Stimulated activated naive CD8-positive, alpha-beta T cell treated with anti-CD3 and anti-CD28 coated beads, Interleukin-15, Interleukin-2, amounts not matched to agents 100 U/mL and 50 U/mL, for 24 hours (primary cell): ENCODE measurements around the gene LCN12.

ENCODE experiments used
- ATAC-seq: fragments of 150-1000 bp; cut with Tn5 transposase; one replicate; pipeline ENCODE4 v1.10.0; 2021
- DNase-seq: peaks from one replicate; pipeline ENCODE4 v3.0.0; 2021

LCN12 gene

GRCh38 chr9:136927343-136928271, 24.5 kb upstream of the LCN12 start:
- ATAC-seq (no peak), DNase-seq (no peak)

DNA sequence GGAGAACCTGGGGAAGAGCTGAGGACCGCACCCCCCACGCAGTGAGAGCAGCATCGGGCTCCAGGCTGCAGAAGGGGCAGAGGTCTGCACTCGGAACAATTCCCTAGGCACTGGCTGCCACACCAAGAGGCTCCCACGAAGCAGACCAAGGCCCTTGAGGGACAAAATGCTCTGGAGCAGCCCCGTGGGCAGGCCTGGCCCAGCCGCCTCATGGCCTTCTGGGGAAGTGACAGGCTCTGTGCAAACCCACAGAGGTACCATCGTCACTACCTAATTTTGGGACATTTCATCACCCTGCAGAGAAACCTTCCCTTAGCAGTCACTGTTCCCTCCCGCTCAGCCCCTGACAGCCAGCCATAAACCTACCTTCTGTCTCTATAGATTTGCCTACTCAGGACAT, 23.5 kb upstream of the LCN12 start:
- DNase-seq = no peak
- no peak for ATAC-seq

- no peak for DNase-seq
- ATAC-seq = no peak
Observed at GRCh38 chr9:136930014-136930413, 22.1 kb upstream of the LCN12 start.

DNA sequence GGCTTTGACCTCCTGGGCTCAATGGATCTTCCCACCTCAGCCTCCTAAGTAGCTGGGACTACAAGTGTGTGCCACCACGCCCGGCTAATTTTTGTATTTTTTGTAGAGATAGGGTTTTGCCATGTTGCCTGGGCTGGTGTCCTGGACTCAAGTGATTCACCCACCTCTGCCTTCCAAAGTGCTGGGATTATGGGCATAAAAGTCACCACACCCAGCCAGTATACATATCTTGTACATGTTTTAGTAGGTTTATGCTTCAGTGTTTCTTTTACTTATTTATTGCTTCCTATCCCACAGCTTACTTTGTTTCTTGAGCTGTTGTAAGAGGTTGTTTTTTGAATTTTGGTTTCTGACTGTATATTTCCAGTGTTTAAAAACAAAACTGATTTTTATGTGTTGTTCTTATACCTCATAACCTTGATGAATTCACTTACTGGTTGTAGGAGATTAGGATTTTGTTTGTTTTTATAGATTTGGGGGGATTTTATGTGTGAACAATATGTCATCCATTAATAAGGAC, 20.4 kb upstream of the LCN12 start:
- ATAC-seq = no peak
- no peak for DNase-seq

GRCh38 chr9:136934277-136934676, 17.8 kb upstream of the LCN12 start:
- no peak for ATAC-seq
- DNase-seq = no peak

- no peak for DNase-seq
Observed at GRCh38 chr9:136935651-136936050, 16.4 kb upstream of the LCN12 start.

DNA sequence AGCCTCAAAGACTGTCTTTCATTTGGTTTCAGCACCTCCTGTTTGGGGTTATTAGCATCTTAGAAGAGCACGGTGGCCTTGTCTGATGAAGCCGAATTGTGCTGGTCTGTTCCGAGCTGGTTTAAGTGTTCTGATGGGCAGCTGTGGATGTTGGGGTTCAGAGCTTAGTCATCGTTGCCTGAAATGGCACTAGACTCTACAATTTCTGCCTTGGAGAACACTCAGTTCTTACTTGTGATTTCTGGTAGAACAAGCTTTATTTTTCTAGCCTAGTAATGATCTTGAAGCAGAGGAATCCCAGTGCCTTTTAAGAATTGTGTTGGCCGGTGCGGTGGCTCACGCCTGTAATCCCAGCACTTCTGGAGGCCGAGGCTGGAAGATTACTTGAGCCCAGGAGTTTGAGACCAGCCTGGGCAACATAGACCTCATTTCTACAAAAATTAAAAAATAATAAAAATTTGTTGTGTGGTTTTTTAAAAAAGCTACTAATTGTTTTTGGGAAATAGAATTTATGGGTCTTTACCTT, 15.4 kb upstream of the LCN12 start:
- ATAC-seq (no peak), DNase-seq (no peak)

More at GRCh38 chr9:136935651-136936050, 16.4 kb upstream of the LCN12 start:
- ATAC-seq = no peak

GRCh38 chr9:136937186-136938001, 14.7 kb upstream of the LCN12 start:
- ATAC-seq (no peak), DNase-seq (no peak)

GRCh38 chr9:136939431-136939995, 12.6 kb upstream of the LCN12 start:
- no peak for ATAC-seq
- no peak for DNase-seq

DNA sequence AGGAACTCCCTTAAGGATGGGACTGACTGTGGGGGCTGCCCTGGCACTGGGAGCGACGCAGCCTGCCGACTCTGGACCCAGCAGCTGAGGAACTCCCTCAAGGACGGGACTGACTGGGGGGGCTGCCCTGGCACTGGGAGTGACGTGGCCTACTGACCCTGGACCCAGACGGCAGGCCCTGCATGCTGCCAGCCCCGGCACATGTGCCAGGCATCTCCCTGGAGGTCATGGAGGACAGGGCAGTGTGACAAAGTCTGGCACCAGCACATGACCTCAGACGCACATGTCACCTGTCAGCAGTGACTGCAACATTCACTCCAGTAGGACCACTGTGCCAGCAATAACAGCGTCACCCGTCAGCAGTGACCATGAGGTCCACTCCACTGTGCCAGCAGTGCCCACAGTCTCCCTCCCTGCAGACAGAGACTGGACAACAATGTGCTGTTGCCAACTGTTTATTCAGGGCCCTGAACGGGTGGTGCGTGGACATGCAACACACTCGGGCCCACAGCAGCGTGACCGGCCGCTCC, 12.0 kb upstream of the LCN12 start:
- DNase-seq (no peak), ATAC-seq (no peak)

- DNase-seq (no peak), ATAC-seq (no peak)
Observed at GRCh38 chr9:136940526-136941230, 11.4 kb upstream of the LCN12 start.

GRCh38 chr9:136941231-136942111, 10.6 kb upstream of the LCN12 start:
- ATAC-seq (no peak), DNase-seq (no peak)

GRCh38 chr9:136942112-136942880, 9.8 kb upstream of the LCN12 start:
- ATAC-seq (no peak), DNase-seq (no peak)

GRCh38 chr9:136942881-136943230, 9.2 kb upstream of the LCN12 start:
- DNase-seq (no peak), ATAC-seq (no peak)

- peak; percentile 16 for ATAC-seq
- peak; percentile 57 for DNase-seq
Observed at GRCh38 chr9:136943291-136944211, 8.5 kb upstream of the LCN12 start.

GRCh38 chr9:136944212-136944518, 7.9 kb upstream of the LCN12 start:
- DNase-seq = peak; percentile 56
- ATAC-seq = peak; percentile 41

- DNase-seq = peak; percentile 96
- peak; percentile 75 for ATAC-seq
Observed at GRCh38 chr9:136944519-136945332, 7.3 kb upstream of the LCN12 start, which contains the start of the genes C8G and FBXW5. Gene C8G (plus strand): TSS chr9:136945243. CDS start chr9:136945321, 78 bp downstream. Gene FBXW5 (minus strand): TSS chr9:136944738. CDS start chr9:136944083, 655 bp downstream.
